ELF-1 (cell line): Measurements from ENCODE around the gene NAV2.

ENCODE experiments used
- DNase-seq: peaks from one replicate; pipeline ENCODE4 v3.0.0-alpha.2; 2016; ENCODE audit warnings: low read depth, low spot score

The NAV2 gene

GRCh38 chr11:19805376-19805775 is 92.7 kb downstream of the NAV2 start:
- DNase-seq, result no peak

GRCh38 chr11:19805827-19806226 is 93.2 kb downstream of the NAV2 start:
- no peak for DNase-seq

GRCh38 chr11:19806251-19806650 is 93.6 kb downstream of the NAV2 start:
- no peak for DNase-seq

GRCh38 chr11:19808076-19808911 is 95.7 kb downstream of the NAV2 start:
- DNase-seq, result no peak

DNA sequence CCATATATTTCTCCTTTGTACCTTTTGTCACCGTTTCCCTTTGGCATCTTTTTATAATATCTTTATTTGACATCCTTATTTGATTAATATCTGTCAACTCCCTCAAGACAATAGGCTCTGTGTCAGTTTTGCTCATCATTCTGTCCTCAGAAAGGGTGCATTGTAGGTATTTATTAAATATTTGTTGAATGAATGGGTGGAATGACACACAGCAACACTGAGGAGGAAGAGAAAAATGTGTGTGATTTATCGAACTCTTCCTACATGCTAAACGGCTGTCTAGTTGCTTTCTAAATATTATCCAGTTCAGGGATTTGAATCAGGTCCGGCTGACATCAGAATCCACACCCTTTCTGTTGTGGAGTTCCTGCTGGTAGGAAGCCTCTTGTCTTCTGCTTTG is 98.2 kb downstream of the NAV2 start:
- DNase-seq, result no peak

GRCh38 chr11:19811380-19811779 is 98.7 kb downstream of the NAV2 start:
- no peak for DNase-seq

DNA sequence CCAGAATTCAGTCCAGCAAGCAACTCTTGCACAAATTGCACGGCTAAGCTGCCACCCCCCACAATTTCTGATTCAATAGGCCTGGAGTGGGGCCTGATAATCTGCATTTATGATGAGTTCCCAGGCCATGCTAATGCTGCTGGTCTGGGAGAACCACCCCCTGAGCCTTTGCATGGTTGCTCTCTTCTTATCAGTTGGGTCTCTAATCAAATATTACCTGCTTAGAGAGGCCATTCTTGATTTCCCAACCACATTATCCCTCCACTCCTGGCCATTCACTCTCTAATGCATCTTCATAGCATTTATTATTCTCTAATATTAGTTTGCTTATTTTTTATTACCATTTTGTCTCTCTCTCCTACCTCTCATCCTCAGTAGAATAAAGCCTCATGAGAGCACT is 99.5 kb downstream of the NAV2 start:
- no peak for DNase-seq

- no peak for DNase-seq
Measured at GRCh38 chr11:19812710-19813109, 100.1 kb downstream of the NAV2 start.

DNA sequence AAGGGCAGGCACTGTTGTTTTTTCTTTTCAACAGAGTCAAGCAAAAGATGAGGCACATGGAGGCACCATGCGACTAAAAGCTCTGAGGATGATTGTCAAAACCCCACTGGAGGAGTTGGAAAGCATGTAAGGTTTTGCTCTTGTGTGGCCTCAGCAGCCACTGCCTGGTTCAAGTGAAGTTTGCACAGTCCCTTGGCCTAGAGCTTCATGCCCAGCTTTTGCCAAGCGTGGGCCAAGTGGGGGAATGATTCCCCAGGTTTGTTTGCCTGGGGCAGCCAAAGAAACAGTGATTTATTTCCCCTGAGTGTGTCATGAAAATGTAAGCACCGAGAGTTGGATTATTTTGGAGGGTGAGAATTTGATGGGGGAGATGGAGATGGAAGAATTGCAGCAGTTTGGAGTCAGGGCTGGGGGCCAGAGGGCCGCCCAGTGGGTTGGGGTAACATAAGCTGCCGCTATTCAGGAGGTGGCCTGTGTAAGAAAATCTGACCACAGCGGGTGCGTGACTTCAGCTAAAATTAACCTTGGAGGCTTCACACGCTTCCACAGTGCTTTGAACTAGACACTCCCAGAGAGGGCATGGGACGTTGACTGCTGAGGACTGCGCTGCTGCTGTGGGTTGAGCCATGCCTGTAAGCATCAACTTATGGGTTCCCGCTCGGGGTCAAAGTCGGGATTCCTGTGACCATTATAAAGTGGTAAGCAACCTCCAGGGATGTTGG is 100.7 kb downstream of the NAV2 start:
- no peak for DNase-seq

GRCh38 chr11:19814421-19814820 is 101.8 kb downstream of the NAV2 start:
- no peak for DNase-seq

DNA sequence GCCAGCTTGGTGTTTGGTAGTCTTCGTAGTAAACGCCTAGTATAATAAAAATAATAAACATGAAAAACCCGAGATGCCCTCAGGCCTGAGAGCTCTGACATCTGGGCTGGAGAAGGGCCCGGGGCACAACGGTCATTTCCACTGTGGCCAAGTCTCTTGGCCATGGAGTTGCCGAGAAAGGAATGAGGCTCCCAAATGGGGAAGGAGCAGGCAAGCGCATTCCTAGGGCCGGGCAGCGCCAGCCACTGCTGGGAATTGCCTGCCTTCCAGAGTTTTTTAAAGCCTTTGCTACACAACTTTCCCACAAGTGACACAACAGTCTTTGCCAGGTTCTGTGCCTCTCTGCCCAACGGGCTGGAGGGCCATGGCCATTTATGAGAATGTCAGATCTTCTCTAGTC is 103.4 kb downstream of the NAV2 start:
- DNase-seq, result no peak

GRCh38 chr11:19816817-19817216 is 104.2 kb downstream of the NAV2 start:
- DNase-seq, result no peak

- DNase-seq, result no peak
Measured at GRCh38 chr11:19817265-19817851, 104.7 kb downstream of the NAV2 start.

DNA sequence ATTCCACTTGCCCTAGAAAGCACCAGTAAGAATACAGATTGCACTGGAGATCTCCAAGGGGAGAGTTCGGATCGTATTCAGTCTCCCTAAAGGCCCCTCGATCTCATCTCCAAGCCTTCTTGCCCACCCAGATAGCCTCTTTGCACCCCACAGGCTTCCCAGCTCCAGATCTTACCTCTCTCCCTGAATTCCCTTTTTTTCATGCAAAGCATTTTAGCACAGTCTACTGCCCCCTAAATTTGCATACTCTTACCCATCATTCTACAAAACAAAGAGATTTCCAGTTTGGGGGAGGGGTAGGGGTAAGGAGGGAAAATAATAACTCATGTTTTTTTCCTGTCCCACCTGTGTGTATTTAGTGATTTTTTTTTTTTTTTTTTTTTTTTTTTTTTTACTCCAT is 105.2 kb downstream of the NAV2 start:
- no peak for DNase-seq

DNA sequence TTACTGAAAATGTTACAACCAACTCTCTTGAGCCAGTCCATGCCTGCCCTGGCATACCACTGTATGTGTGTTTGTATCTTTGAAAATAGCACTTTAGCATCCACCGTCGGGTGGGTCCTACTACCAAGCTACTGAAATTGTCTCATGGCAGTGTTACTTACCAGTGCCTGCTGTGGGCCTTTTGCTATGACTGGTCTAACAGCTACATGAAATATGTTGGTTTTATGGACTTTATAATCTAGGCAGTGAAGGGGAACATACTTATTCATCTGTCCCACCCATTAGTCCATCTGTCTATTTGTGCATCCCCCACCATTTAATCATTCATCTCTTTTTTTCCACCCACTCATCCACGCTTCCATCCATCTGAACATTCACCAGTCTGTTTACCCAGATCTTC is 106.0 kb downstream of the NAV2 start:
- DNase-seq, result no peak

- no peak for DNase-seq
Measured at GRCh38 chr11:19819148-19819547, 106.5 kb downstream of the NAV2 start.

GRCh38 chr11:19820100-19820499 is 107.5 kb downstream of the NAV2 start:
- no peak for DNase-seq

DNA sequence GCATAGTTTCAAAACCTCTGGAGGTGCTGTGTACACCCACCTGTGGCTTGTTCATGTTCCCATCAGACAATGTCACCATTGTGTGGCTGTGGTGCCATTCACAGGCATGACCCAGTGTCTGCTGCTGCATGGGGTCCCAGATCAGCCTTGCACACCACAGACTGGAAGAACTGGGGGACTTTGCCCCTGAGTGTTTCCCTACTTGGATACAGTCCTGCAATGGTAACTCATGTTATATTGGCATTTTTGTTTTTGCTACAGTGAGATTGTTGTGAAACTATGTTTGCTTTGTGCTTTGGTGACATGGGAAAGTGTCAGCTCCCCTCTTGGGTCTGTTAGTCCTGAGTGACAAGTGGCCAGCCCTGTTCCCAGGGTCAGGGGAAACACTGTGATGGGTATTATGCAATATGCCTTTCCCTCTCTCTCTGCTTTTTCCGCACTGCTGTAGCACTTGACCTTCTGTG is 108.8 kb downstream of the NAV2 start:
- DNase-seq, result no peak

DNA sequence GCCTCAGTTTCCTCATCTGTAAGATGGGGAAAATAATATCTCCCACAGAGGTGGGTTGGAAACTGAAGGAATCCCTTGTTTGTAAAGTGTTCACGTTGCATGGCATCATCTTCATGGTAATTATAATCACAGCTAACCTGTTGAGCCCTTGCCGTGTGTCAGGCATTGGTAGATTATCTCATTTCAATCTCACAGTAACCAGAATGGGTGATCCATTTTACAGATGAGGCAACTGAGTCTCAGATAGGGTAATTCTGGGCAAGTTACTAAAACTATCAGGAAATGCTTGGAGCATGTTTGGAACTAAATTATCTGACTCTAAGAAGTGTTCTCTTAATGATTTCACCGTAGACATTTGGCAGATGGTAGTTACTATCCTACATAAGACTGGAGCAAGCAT is 109.4 kb downstream of the NAV2 start:
- no peak for DNase-seq

- no peak for DNase-seq
Measured at GRCh38 chr11:19822531-19822930, 109.9 kb downstream of the NAV2 start.

GRCh38 chr11:19826606-19827005 is 114.0 kb downstream of the NAV2 start:
- DNase-seq, result no peak

DNA sequence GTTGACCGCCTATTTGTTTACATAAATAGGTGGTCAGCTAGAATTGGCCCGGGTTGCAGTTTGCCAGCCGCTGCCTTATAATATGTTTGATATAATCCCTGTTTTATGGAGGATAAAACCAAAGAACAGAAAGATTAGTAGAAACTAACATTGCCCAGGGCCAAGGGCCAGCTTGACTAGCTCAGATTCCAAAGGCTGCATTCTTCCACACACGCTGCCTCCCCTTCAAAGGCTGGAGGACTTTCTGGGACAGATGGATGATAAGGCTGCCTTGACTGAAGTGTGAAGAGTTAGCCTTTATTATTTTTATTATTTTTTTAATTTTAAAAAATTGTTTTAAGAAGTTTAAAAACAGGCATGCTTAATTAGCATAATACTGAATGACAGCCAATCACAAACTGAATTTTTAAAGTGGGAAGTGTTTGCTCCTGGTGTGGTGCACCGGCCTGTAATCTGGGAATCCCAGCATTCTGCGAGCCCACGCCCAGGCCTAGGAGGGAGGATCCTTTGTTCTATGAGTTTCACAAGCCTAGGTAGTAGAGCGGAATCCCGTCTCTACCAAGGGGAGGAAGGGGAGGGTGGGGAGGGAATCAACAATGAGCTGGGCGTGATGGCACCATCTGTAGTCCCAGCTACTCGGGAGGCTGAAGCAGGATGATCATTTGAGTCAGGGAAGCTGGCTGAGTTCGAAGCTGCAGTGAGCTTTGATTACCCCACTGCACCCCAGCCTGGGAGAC is 114.9 kb downstream of the NAV2 start:
- peak; percentile 66 for DNase-seq
